NCI-H1092 (cell line): ENCODE measurements around the gene PICALM.

ENCODE experiments used
- DNase-seq: peaks from one replicate; lab custom pipeline; 2025; lab: John Stamatoyannopoulos, UW

Gene PICALM

GRCh38 chr11:86046116-86046515 is 22.8 kb downstream of the PICALM start:
- no peak for DNase-seq

- no peak for DNase-seq
These were observed 24.9 kb downstream of the PICALM start for GRCh38 chr11:86043765-86044503.

- peak; percentile 66 for DNase-seq
These were observed 26.9 kb downstream of the PICALM start for GRCh38 chr11:86041975-86042378.

GRCh38 chr11:86040919-86041850 is 27.7 kb downstream of the PICALM start:
- no peak for DNase-seq

- no peak for DNase-seq
These were observed 29.8 kb downstream of the PICALM start for GRCh38 chr11:86039094-86039493.

- DNase-seq = no peak
These were observed 31.1 kb downstream of the PICALM start for GRCh38 chr11:86037743-86038142.

- DNase-seq = no peak
These were observed 33.0 kb downstream of the PICALM start for GRCh38 chr11:86035920-86036319.

- DNase-seq = no peak
These were observed 33.7 kb downstream of the PICALM start for GRCh38 chr11:86035164-86035563.

GRCh38 chr11:86034710-86035109 is 34.2 kb downstream of the PICALM start:
- DNase-seq = no peak

GRCh38 chr11:86021377-86021776 is 47.5 kb downstream of the PICALM start:
- DNase-seq = no peak

GRCh38 chr11:86018249-86018648 is 50.6 kb downstream of the PICALM start:
- no peak for DNase-seq

GRCh38 chr11:86016451-86016850 is 52.4 kb downstream of the PICALM start:
- DNase-seq = no peak

- DNase-seq = no peak
These were observed 53.2 kb downstream of the PICALM start for GRCh38 chr11:86015699-86016098.

- DNase-seq = no peak
These were observed 54.7 kb downstream of the PICALM start for GRCh38 chr11:86014221-86014620.

GRCh38 chr11:86013713-86014112 is 55.2 kb downstream of the PICALM start:
- DNase-seq = no peak

GRCh38 chr11:86011175-86011574 is 57.7 kb downstream of the PICALM start:
- DNase-seq = no peak

GRCh38 chr11:86003654-86004053 is 65.2 kb downstream of the PICALM start:
- DNase-seq = no peak

GRCh38 chr11:86002431-86002830 is 66.5 kb downstream of the PICALM start:
- no peak for DNase-seq

- no peak for DNase-seq
These were observed 77.4 kb downstream of the PICALM start for GRCh38 chr11:85991508-85991907.

GRCh38 chr11:85989746-85990145 is 79.1 kb downstream of the PICALM start:
- DNase-seq = no peak

- DNase-seq = no peak
These were observed 80.1 kb downstream of the PICALM start for GRCh38 chr11:85988780-85989179.

GRCh38 chr11:85977751-85978160 is 91.1 kb downstream of the PICALM start:
- no peak for DNase-seq

- DNase-seq = no peak
These were observed 92.4 kb downstream of the PICALM start for GRCh38 chr11:85976525-85976924.
